ENCODE measurements around the gene HDAC4. TPM values are rescaled to one million over a fixed set of nuclear protein-coding genes. Genes with fewer than 3 reads are reported as not detected.
A peak's percentile ranks its signal among the peaks of the same experiment; 100 is the strongest.

The HDAC4 gene
- total RNA-seq, 1 experiment from 2014 or later, result 32.0 TPM

DNA sequence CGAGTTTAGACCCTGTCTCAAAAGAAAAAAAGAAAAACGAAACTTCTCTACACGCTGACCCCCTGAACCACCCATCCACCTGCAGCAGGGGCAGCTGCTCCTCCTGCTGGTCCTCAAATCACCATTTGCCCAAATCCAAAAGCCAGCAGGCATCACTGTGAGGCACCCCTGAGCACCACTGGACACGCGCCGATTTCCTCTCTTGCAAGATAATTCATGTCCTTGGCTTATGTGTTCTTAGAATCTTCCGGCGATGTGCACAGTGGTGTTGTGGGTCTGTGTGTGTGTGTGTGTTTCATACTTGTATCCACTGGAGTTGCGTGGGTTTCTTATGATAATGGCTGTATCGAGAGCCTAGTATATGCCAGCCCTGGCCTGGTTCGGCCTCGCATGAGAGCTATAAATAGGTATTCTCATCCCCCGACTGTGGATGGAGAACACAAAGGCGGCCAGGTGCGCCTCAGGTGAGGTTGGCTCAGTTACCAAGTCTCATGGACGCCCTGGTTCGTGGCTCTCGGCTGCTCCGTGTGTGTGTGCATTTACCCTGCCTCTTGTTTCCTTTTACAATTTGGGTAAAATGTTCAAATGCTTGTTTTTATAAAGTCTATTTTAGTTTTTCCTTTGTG, 235.5 kb downstream of the HDAC4 start:
- H3K18ac ChIP-seq (ENCODE audit: insufficient read length, low read depth, low read length), result no peak overlapping the region
- no peaks in the 10 kb centered on the region for H3K79me1 ChIP-seq (ENCODE audit: insufficient read depth, low read depth, low read length, poor library complexity, severe bottlenecking)
- H3T11ph ChIP-seq (ENCODE audit: low read length), result no peak overlapping the region
- H3K36me3 Mint-ChIP-seq (ENCODE audit: insufficient read depth in 1 of 3, low read depth in 3 of 3), result peaks cover 21 to 22% (median 22%) of the 10 kb centered on the region in 3 experiments
- no peak overlapping the region for H2BK20ac ChIP-seq (ENCODE audit: low read depth, low read length, poor library complexity, severe bottlenecking)
- H3K4ac ChIP-seq (ENCODE audit: low read depth, low read length), result no peak overlapping the region
- H3K4me2 ChIP-seq (ENCODE audit: insufficient read depth, insufficient read length, low read length), result no peak overlapping the region
- TF ChIP-seq, protein P1, sequence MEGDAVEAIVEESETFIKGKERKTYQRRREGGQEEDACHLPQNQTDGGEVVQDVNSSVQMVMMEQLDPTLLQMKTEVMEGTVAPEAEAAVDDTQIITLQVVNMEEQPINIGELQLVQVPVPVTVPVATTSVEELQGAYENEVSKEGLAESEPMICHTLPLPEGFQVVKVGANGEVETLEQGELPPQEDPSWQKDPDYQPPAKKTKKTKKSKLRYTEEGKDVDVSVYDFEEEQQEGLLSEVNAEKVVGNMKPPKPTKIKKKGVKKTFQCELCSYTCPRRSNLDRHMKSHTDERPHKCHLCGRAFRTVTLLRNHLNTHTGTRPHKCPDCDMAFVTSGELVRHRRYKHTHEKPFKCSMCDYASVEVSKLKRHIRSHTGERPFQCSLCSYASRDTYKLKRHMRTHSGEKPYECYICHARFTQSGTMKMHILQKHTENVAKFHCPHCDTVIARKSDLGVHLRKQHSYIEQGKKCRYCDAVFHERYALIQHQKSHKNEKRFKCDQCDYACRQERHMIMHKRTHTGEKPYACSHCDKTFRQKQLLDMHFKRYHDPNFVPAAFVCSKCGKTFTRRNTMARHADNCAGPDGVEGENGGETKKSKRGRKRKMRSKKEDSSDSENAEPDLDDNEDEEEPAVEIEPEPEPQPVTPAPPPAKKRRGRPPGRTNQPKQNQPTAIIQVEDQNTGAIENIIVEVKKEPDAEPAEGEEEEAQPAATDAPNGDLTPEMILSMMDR (conservative IDR thresholded peaks at IDR 0.05), result no peak
- H4K20me1 ChIP-seq (ENCODE audit: control insufficient read depth, insufficient read depth, insufficient read length), result peaks cover 3% of the 10 kb centered on the region
- H3K79me2 ChIP-seq (ENCODE audit: insufficient read depth, low read length), result no peaks in the 10 kb centered on the region
- H2AFZ ChIP-seq (ENCODE audit: low read length), result no peak overlapping the region
- no peak for DNase-seq
- no peak overlapping the region for H2BK120ac ChIP-seq (ENCODE audit: low read depth, low read length, poor library complexity, severe bottlenecking)
- no peak overlapping the region for H4K8ac ChIP-seq (replicated peaks; ENCODE audit: insufficient read length, low read depth, low read length)
- H4K91ac ChIP-seq (ENCODE audit: insufficient read length, low read depth, low read length), result no peak overlapping the region
- H2BK15ac ChIP-seq (ENCODE audit: low read depth, low read length), result no peak overlapping the region
- no peak overlapping the region for H2AK5ac ChIP-seq (ENCODE audit: insufficient read length, low read length)
- H3K14ac ChIP-seq (ENCODE audit: insufficient read depth, low read length), result no peak overlapping the region
- H3K27me3 ChIP-seq (ENCODE audit: insufficient read depth, low read length), result no peaks in the 10 kb centered on the region
- no peak overlapping the region for H3K56ac ChIP-seq (ENCODE audit: insufficient read length, low read depth, low read length)
- H3K4me1 Mint-ChIP-seq, result 0 out of 4 replicates have a peak, but pooled peaks cover 0 to 5% of the 10 kb centered on the region in 2 experiments
- peaks cover 0 to under 1% of the 10 kb centered on the region in 2 experiments; a peak in 1 of 5 replicates for H3K9me3 Mint-ChIP-seq
- no peaks in the 10 kb centered on the region for H3K9me3 ChIP-seq (ENCODE audit: control insufficient read depth, low read depth, low read length)
- no CpG with 5 or more reads among the region's 19 CpGs for WGBS (ENCODE audit: extremely low coverage, insufficient read length, low lambda C conversion rate)
- H3K9ac ChIP-seq (ENCODE audit: extremely low read depth, insufficient read length, low read length), result no peak overlapping the region
- no peak overlapping the region for H3K27ac ChIP-seq (ENCODE audit: insufficient read length, low read depth, low read length)
- no peaks in the 10 kb centered on the region for H3K4me1 ChIP-seq (ENCODE audit: insufficient read depth, low read length)
- H3K23ac ChIP-seq (ENCODE audit: insufficient read length, low read depth, low read length), result no peak overlapping the region
- H2BK5ac ChIP-seq (ENCODE audit: insufficient read length, low read length), result no peak overlapping the region
- no peak overlapping the region; a peak in 1 of 5 replicates for H3K4me3 Mint-ChIP-seq
- H3K23me2 ChIP-seq (ENCODE audit: insufficient read length, low read depth, low read length, poor library complexity, severe bottlenecking), result no peaks in the 10 kb centered on the region
- H3K27me3 Mint-ChIP-seq (ENCODE audit: low read depth), result no peaks in the 10 kb centered on the region; the same call in 1 of the 2 replicates
- peak overlapping the region in 1 of 3 experiments; percentile 43; a peak in 1 of 7 replicates for H3K27ac Mint-ChIP-seq
- no peak overlapping the region for H4K5ac ChIP-seq (ENCODE audit: insufficient read length, low read depth, low read length)
- H2BK12ac ChIP-seq (ENCODE audit: insufficient read length, low read depth, low read length), result no peak overlapping the region
